HL-60 (cell line): ENCODE measurements around the gene TMEM116.

Source experiments
- DNase-seq, 2 experiments: peaks; one replicate each; pipeline ENCODE4 v3.0.0-alpha.2; 2010 to 2020; ENCODE audit warnings: low read depth in 1 of 2, low spot score in 1 of 2
- H3K27ac ChIP-seq: fragments of 250-450 bp; sonication (Bioruptor Pico); replicated peaks from 2 replicates; pipeline ENCODE4 v1.5.1; 2020; ENCODE audit warnings: mild to moderate bottlenecking, moderate library complexity
- H3K27me3 ChIP-seq: fragments of 250-450 bp; sonication (Bioruptor Pico); 2 replicates; pipeline ENCODE4 v1.5.1; 2021; ENCODE audit warnings: mild to moderate bottlenecking, moderate library complexity; ENCODE audit not compliant: insufficient read depth, poor library complexity, severe bottlenecking
- H3K4me3 ChIP-seq: replicated peaks from 2 replicates; pipeline ENCODE4 v1.5.1; 2011; ENCODE audit warnings: mild to moderate bottlenecking, control low read depth, low read length; ENCODE audit not compliant: insufficient read depth
- GABPA ChIP-seq: IDR thresholded peaks from 2 replicates; pipeline ENCODE4 v1.6.1; 2012; ENCODE audit warnings: low read depth
- POLR2AphosphoS5 ChIP-seq: IDR thresholded peaks from 2 replicates; pipeline ENCODE4 v1.6.1; 2012; ENCODE audit warnings: low read depth
- SPI1 ChIP-seq: IDR thresholded peaks from 2 replicates; pipeline ENCODE4 v1.6.1; 2012; ENCODE audit warnings: low read depth, mild to moderate bottlenecking, borderline replicate concordance
- TF ChIP-seq, protein P1 (sequence below): IDR thresholded peaks from one replicate; pipeline ENCODE4 v1.5.1; 2011; ENCODE audit warnings: low read length, control low read depth, inconsistent platforms; ENCODE audit not compliant: insufficient read depth
- TF ChIP-seq, protein P2 (sequence below): IDR thresholded peaks from 2 replicates; pipeline ENCODE4 v1.6.1; 2012; ENCODE audit warnings: low read depth; ENCODE audit not compliant: insufficient replicate concordance

The TMEM116 gene

DNA sequence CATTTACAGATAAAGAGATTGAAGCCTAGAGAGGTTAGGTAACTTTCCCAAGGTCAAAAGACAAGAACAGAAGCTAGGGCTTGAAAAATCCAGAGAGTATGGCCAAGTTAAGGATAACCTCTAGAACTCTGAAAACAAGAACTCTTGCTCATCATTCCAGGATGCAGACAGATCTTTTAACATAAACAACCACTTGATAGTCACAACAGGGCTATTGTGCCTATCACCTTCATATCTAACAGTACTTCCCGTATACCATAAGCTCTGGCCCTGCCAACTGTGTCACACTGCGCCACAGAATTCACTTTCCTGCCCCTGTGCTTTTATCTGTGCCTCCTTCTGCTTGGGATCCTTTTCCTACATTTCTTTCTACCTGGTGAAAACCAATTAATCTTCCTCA lies 18.5 kb upstream of the TMEM116 start:
- no peak overlapping the region for H3K27ac ChIP-seq
- DNase-seq = no peak
- no peak for TF ChIP-seq POLR2AphosphoS5
- TF ChIP-seq, protein P1, sequence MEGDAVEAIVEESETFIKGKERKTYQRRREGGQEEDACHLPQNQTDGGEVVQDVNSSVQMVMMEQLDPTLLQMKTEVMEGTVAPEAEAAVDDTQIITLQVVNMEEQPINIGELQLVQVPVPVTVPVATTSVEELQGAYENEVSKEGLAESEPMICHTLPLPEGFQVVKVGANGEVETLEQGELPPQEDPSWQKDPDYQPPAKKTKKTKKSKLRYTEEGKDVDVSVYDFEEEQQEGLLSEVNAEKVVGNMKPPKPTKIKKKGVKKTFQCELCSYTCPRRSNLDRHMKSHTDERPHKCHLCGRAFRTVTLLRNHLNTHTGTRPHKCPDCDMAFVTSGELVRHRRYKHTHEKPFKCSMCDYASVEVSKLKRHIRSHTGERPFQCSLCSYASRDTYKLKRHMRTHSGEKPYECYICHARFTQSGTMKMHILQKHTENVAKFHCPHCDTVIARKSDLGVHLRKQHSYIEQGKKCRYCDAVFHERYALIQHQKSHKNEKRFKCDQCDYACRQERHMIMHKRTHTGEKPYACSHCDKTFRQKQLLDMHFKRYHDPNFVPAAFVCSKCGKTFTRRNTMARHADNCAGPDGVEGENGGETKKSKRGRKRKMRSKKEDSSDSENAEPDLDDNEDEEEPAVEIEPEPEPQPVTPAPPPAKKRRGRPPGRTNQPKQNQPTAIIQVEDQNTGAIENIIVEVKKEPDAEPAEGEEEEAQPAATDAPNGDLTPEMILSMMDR = no peak

DNA sequence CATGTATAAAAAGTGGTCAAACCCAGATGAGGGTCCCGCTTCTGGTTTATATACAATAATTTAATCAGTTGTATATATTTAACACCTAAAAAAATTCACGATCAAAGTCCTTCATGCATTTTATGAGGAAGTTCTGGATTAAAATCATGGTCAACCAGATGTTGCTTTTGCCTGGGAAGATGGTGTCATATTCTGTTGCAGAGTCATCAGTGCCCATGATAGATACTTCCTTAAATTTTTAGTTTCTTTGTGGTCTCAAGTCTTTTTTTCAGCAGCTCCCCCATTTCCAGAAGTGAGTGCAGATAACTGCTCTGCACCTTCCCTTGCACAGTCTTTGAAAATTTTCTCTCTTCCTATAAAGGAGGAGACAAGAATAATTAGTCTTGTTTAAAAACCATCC lies 16.3 kb upstream of the TMEM116 start:
- TF ChIP-seq, protein P2, sequence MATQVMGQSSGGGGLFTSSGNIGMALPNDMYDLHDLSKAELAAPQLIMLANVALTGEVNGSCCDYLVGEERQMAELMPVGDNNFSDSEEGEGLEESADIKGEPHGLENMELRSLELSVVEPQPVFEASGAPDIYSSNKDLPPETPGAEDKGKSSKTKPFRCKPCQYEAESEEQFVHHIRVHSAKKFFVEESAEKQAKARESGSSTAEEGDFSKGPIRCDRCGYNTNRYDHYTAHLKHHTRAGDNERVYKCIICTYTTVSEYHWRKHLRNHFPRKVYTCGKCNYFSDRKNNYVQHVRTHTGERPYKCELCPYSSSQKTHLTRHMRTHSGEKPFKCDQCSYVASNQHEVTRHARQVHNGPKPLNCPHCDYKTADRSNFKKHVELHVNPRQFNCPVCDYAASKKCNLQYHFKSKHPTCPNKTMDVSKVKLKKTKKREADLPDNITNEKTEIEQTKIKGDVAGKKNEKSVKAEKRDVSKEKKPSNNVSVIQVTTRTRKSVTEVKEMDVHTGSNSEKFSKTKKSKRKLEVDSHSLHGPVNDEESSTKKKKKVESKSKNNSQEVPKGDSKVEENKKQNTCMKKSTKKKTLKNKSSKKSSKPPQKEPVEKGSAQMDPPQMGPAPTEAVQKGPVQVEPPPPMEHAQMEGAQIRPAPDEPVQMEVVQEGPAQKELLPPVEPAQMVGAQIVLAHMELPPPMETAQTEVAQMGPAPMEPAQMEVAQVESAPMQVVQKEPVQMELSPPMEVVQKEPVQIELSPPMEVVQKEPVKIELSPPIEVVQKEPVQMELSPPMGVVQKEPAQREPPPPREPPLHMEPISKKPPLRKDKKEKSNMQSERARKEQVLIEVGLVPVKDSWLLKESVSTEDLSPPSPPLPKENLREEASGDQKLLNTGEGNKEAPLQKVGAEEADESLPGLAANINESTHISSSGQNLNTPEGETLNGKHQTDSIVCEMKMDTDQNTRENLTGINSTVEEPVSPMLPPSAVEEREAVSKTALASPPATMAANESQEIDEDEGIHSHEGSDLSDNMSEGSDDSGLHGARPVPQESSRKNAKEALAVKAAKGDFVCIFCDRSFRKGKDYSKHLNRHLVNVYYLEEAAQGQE = no peak
- TF ChIP-seq SPI1 = 0 out of 2 replicates have a peak, but pooled peaks have one; percentile 8
- Histone ChIP-seq H3K27me3 (no peaks in the 10 kb centered on the region), H3K27ac (peak overlapping the region; percentile 25), H3K4me3 (no peak overlapping the region)
- DNase-seq = peak in 1 of 2 experiments; percentile 63

More for the DNA sequence above, 18.5 kb upstream of the TMEM116 start:
- no peak overlapping the region for H3K4me3 ChIP-seq
- no peaks in the 10 kb centered on the region for H3K27me3 ChIP-seq

DNA sequence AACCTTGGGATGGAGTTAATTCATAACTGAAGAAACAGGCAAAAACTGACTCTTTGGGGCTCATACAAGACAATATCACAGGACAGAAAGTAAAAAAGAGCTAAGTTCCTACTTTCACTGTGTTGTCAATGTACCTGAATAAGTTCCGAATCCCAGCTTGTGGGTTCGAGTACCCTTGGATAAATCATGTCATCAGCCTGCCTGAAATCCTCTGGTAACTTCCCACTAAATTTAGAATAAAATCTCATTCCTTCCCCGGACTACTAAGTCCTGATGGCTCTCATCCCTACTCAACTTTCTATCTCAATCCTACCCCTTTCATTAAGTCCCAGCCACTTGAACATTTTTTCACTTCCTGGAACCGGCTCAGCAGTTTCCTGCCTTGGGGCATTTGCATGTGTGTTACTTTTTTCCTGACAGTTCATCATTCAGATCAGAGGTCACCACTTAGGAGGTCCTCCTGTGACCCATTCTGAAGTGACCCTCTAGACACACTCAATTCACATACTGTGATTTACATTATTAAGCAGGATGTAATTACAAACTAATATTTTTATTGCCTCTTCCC lies 12.9 kb upstream of the TMEM116 start:
- Histone ChIP-seq H3K4me3 (no peak overlapping the region), H3K27ac (no peak overlapping the region), H3K27me3 (no peaks in the 10 kb centered on the region)
- DNase-seq = no peak
- TF ChIP-seq, protein P2 = no peak
- no peak for TF ChIP-seq SPI1
- no peak for TF ChIP-seq POLR2AphosphoS5
- no peak for TF ChIP-seq GABPA
- TF ChIP-seq, protein P1 = no peak

DNA sequence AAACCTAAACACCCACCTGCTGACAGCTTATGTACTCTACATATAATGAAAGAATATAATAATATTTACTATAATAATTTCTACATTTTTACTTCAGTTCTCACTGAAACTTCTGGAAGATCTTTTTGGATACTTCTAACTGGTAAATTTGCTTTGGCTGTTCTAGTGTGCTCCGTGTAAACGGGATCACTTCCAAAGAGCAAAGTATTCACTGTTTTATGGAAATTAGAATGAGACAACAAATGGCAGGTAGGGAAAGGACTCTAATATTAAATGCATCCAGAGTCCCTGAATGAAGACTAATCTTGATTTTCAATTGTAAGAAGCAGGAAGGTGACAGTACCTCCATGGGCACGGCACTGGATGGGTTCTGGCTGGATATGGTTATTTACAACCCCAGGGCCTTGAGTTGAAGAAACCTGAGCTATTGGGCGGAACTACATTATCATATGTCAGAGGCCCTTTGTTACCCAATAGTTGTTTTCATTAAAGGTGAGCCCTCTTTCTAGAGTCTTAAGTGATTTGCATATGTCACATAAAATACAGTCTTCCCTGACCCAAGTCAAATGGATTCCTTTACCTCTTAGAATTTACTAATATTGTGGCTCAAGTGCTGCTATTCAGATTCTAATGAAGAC lies 10.9 kb upstream of the TMEM116 start:
- no peak overlapping the region; the same call in 1 of the 2 replicates for H3K27ac ChIP-seq
- no peaks in the 10 kb centered on the region for H3K27me3 ChIP-seq
- TF ChIP-seq, protein P2 = no peak
- TF ChIP-seq POLR2AphosphoS5 (peak; percentile 20; the same call in 1 of the 2 replicates), SPI1 (no peak)
- no peak for DNase-seq
- H3K4me3 ChIP-seq = no peak overlapping the region
